ENCODE data around the gene RHBDL1.

DNA sequence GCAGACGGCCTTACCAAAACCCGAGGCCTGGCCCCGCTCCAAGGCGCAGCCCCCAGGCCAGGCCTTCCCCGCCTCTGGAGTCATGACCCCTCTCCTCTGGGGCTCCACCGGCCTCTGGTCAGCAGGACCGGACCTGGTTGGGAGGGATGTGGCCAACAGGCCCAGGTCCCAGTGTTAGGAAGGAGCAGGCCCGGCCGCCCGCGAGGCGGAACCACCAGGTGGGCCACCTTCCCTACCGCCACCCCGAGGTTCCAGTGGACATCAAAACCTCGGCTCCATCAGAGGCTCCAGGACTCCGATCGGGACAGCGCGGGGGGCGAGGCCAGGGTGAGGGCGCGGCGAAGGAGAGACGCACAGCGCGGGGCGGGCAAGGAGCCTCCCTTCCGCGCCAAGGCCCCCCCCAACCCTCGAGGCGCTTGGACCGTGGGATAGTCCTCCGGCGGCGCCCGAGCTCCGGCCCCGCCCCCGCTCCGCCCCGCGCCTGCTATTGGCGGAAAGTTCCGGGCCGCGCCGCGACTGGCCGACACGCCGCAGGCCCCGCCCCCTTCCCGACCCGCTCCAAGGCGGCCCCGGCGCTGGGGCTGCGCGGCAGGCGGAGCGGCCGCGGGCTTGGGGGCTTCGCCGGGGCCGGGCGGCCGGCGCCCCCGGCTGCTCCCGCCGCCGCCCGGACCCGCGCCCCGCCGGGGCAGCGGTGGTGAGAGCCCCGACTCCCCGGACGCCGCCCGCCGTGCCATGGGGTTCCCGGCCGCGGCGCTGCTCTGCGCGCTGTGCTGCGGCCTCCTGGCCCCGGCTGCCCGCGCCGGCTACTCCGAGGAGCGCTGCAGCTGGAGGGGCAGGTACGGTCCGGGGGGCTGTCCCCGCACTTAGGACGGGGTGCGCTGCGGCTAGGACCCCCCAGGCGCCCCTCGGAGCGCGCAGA is 39.3 kb downstream of the RHBDL1 start, which contains the start of gene METRN:
- TF ChIP-seq, protein P1, sequence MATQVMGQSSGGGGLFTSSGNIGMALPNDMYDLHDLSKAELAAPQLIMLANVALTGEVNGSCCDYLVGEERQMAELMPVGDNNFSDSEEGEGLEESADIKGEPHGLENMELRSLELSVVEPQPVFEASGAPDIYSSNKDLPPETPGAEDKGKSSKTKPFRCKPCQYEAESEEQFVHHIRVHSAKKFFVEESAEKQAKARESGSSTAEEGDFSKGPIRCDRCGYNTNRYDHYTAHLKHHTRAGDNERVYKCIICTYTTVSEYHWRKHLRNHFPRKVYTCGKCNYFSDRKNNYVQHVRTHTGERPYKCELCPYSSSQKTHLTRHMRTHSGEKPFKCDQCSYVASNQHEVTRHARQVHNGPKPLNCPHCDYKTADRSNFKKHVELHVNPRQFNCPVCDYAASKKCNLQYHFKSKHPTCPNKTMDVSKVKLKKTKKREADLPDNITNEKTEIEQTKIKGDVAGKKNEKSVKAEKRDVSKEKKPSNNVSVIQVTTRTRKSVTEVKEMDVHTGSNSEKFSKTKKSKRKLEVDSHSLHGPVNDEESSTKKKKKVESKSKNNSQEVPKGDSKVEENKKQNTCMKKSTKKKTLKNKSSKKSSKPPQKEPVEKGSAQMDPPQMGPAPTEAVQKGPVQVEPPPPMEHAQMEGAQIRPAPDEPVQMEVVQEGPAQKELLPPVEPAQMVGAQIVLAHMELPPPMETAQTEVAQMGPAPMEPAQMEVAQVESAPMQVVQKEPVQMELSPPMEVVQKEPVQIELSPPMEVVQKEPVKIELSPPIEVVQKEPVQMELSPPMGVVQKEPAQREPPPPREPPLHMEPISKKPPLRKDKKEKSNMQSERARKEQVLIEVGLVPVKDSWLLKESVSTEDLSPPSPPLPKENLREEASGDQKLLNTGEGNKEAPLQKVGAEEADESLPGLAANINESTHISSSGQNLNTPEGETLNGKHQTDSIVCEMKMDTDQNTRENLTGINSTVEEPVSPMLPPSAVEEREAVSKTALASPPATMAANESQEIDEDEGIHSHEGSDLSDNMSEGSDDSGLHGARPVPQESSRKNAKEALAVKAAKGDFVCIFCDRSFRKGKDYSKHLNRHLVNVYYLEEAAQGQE (IDR thresholded peaks at IDR 0.05; ENCODE audit: unreplicated experiment), result no peak
- no peak for TF ChIP-seq JUNB (IDR thresholded peaks at IDR 0.05; ENCODE audit: unreplicated experiment)
- TF ChIP-seq, protein P2, sequence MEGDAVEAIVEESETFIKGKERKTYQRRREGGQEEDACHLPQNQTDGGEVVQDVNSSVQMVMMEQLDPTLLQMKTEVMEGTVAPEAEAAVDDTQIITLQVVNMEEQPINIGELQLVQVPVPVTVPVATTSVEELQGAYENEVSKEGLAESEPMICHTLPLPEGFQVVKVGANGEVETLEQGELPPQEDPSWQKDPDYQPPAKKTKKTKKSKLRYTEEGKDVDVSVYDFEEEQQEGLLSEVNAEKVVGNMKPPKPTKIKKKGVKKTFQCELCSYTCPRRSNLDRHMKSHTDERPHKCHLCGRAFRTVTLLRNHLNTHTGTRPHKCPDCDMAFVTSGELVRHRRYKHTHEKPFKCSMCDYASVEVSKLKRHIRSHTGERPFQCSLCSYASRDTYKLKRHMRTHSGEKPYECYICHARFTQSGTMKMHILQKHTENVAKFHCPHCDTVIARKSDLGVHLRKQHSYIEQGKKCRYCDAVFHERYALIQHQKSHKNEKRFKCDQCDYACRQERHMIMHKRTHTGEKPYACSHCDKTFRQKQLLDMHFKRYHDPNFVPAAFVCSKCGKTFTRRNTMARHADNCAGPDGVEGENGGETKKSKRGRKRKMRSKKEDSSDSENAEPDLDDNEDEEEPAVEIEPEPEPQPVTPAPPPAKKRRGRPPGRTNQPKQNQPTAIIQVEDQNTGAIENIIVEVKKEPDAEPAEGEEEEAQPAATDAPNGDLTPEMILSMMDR (conservative IDR thresholded peaks at IDR 0.05; ENCODE audit: low read depth in 2 of 2), result no peak
- no peak for TF ChIP-seq ZNF114 (CRISPR knock-in tag; IDR thresholded peaks at IDR 0.05)
- TF ChIP-seq EZH2 (IDR thresholded peaks at IDR 0.05; ENCODE audit: low read depth, unreplicated experiment), result no peak
- TF ChIP-seq POLR2AphosphoS5 (IDR thresholded peaks at IDR 0.05; ENCODE audit: low read depth), result peak; percentile 28
- no peak for TF ChIP-seq STAT1 (IDR thresholded peaks at IDR 0.05; ENCODE audit: unreplicated experiment)
- no peak for TF ChIP-seq EZH2phosphoT487 (IDR thresholded peaks at IDR 0.05; ENCODE audit: unreplicated experiment)
- TF ChIP-seq, protein P3, sequence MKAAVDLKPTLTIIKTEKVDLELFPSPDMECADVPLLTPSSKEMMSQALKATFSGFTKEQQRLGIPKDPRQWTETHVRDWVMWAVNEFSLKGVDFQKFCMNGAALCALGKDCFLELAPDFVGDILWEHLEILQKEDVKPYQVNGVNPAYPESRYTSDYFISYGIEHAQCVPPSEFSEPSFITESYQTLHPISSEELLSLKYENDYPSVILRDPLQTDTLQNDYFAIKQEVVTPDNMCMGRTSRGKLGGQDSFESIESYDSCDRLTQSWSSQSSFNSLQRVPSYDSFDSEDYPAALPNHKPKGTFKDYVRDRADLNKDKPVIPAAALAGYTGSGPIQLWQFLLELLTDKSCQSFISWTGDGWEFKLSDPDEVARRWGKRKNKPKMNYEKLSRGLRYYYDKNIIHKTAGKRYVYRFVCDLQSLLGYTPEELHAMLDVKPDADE (IDR thresholded peaks at IDR 0.05), result no peak
- TF ChIP-seq CREB1 (CRISPR knock-in tag; IDR thresholded peaks at IDR 0.05; ENCODE audit: low read depth), result no peak
- TF ChIP-seq, protein P4, sequence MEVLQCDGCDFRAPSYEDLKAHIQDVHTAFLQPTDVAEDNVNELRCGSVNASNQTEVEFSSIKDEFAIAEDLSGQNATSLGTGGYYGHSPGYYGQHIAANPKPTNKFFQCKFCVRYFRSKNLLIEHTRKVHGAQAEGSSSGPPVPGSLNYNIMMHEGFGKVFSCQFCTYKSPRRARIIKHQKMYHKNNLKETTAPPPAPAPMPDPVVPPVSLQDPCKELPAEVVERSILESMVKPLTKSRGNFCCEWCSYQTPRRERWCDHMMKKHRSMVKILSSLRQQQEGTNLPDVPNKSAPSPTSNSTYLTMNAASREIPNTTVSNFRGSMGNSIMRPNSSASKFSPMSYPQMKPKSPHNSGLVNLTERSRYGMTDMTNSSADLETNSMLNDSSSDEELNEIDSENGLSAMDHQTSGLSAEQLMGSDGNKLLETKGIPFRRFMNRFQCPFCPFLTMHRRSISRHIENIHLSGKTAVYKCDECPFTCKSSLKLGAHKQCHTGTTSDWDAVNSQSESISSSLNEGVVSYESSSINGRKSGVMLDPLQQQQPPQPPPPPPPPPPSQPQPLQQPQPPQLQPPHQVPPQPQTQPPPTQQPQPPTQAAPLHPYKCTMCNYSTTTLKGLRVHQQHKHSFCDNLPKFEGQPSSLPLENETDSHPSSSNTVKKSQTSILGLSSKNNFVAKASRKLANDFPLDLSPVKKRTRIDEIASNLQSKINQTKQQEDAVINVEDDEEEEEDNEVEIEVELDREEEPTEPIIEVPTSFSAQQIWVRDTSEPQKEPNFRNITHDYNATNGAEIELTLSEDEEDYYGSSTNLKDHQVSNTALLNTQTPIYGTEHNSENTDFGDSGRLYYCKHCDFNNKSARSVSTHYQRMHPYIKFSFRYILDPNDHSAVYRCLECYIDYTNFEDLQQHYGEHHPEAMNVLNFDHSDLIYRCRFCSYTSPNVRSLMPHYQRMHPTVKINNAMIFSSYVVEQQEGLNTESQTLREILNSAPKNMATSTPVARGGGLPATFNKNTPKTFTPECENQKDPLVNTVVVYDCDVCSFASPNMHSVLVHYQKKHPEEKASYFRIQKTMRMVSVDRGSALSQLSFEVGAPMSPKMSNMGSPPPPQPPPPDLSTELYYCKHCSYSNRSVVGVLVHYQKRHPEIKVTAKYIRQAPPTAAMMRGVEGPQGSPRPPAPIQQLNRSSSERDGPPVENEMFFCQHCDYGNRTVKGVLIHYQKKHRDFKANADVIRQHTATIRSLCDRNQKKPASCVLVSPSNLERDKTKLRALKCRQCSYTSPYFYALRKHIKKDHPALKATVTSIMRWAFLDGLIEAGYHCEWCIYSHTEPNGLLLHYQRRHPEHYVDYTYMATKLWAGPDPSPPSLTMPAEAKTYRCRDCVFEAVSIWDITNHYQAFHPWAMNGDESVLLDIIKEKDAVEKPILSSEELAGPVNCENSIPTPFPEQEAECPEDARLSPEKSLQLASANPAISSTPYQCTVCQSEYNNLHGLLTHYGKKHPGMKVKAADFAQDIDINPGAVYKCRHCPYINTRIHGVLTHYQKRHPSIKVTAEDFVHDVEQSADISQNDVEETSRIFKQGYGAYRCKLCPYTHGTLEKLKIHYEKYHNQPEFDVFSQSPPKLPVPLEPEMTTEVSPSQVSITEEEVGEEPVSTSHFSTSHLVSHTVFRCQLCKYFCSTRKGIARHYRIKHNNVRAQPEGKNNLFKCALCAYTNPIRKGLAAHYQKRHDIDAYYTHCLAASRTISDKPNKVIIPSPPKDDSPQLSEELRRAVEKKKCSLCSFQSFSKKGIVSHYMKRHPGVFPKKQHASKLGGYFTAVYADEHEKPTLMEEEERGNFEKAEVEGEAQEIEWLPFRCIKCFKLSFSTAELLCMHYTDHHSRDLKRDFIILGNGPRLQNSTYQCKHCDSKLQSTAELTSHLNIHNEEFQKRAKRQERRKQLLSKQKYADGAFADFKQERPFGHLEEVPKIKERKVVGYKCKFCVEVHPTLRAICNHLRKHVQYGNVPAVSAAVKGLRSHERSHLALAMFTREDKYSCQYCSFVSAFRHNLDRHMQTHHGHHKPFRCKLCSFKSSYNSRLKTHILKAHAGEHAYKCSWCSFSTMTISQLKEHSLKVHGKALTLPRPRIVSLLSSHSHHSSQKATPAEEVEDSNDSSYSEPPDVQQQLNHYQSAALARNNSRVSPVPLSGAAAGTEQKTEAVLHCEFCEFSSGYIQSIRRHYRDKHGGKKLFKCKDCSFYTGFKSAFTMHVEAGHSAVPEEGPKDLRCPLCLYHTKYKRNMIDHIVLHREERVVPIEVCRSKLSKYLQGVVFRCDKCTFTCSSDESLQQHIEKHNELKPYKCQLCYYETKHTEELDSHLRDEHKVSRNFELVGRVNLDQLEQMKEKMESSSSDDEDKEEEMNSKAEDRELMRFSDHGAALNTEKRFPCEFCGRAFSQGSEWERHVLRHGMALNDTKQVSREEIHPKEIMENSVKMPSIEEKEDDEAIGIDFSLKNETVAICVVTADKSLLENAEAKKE (CRISPR knock-in tag; IDR thresholded peaks at IDR 0.05), result no peak
- TF ChIP-seq NANOG (IDR thresholded peaks at IDR 0.05; ENCODE audit: borderline replicate concordance), result no peak
